SK-N-SH (cell line): Measurements from ENCODE around the gene SMYD3. TPM values are rescaled to one million over a fixed set of nuclear protein-coding genes. Genes with fewer than 3 reads are reported as not detected.

ENCODE experiments used
- CTCF ChIA-PET: fragments of 300-600, 350-600 bp; formaldehyde crosslinking; extraction: SDS; loops from one replicate; lab custom pipeline; 2021; lab: Yijun Ruan, JAX
- POLR2A ChIA-PET: fragments of 350-600 bp; sonication (Branson Sonifier 250); formaldehyde crosslinking; extraction: SDS; loops from one replicate; lab custom pipeline; 2020; ENCODE audit warnings: antibody characterized with exemption, inconsistent platforms; lab: Yijun Ruan, JAX
- DNase-seq: peaks from one replicate; pipeline ENCODE4 v3.0.0; 2012
- H2AFZ ChIP-seq: fragments of 200-600 bp; sonication (generic); 2 replicates; pipeline ENCODE4 v1.8.1; 2016; ENCODE audit warnings: antibody characterized with exemption, mild to moderate bottlenecking, low read depth
- H3F3A ChIP-seq: fragments of 200-600 bp; sonication (generic); replicated peaks from 2 replicates; pipeline ENCODE3; 2016; ENCODE audit warnings: antibody characterized with exemption, mild to moderate bottlenecking; ENCODE audit not compliant: insufficient read depth
- H3K27ac ChIP-seq, 2 experiments: fragments of 200-500 bp in 1 of 2; fragments of 200-600 bp in 1 of 2; sonication (Bioruptor generic) in 1 of 2; sonication (generic), shearing (Covaris generic) in 1 of 2; 2 replicates each; pipeline versions ENCODE4 v1.5.1 to v1.6.1; 2014 to 2016; ENCODE audit warnings: low read depth in 2 of 2, inconsistent platforms in 1 of 2, low read length in 1 of 2, mild to moderate bottlenecking in 1 of 2, mixed read lengths in 1 of 2
- H3K27me3 ChIP-seq: fragments of 200-600 bp; sonication (generic), shearing (Covaris generic); 2 replicates; pipeline ENCODE4 v1.6.1; 2016; ENCODE audit warnings: mixed run types; ENCODE audit not compliant: insufficient read depth
- H3K36me3 ChIP-seq, 2 experiments: fragments of 200-500 bp in 1 of 2; fragments of 200-600 bp in 1 of 2; sonication (Bioruptor generic) in 1 of 2; sonication (generic) in 1 of 2; replicated peaks in 1 of 2; 2 replicates each; pipeline versions ENCODE3 to v1.5.1; 2014 to 2016; ENCODE audit warnings: low read length in 1 of 2, mild to moderate bottlenecking in 1 of 2; ENCODE audit not compliant: insufficient read depth in 2 of 2, control insufficient read depth in 1 of 2
- H3K4me1 ChIP-seq, 2 experiments: fragments of 200-500 bp in 1 of 2; fragments of 200-600 bp in 1 of 2; sonication (Bioruptor generic) in 1 of 2; sonication (generic), shearing (Covaris generic) in 1 of 2; 2 replicates each; pipeline versions ENCODE4 v1.5.1 to v1.6.1; 2014 to 2016; ENCODE audit warnings: low read depth in 1 of 2, low read length in 1 of 2, mixed run types in 1 of 2; ENCODE audit not compliant: insufficient read depth in 2 of 2, control insufficient read depth in 1 of 2
- H3K4me2 ChIP-seq: fragments of 200-600 bp; sonication (generic), shearing (Covaris generic); 2 replicates; pipeline ENCODE4 v1.6.1; 2017; ENCODE audit warnings: mixed run types
- H3K4me3 ChIP-seq, 2 experiments: fragments of 200-500 bp in 1 of 2; fragments of 200-600 bp in 1 of 2; sonication (Bioruptor generic) in 1 of 2; sonication (generic), shearing (Covaris generic) in 1 of 2; 2 replicates each; pipeline versions ENCODE4 v1.5.1 to v1.8.1; 2014 to 2016; ENCODE audit warnings: low read depth in 2 of 2, inconsistent platforms in 1 of 2, low read length in 1 of 2, mild to moderate bottlenecking in 1 of 2, mixed read lengths in 1 of 2, moderate library complexity in 1 of 2
- H3K79me2 ChIP-seq: fragments of 200-600 bp; sonication (generic); 2 replicates; pipeline ENCODE4 v1.8.1; 2017; ENCODE audit warnings: mild to moderate bottlenecking; ENCODE audit not compliant: insufficient read depth
- H3K9ac ChIP-seq: fragments of 200-600 bp; sonication (generic); 2 replicates; pipeline ENCODE4 v1.6.1; 2017; ENCODE audit warnings: mixed run types
- H3K9me2 ChIP-seq: fragments of 200-600 bp; sonication (generic); 2 replicates; pipeline ENCODE4 v1.6.1; 2017; ENCODE audit warnings: mixed run types
- H3K9me3 ChIP-seq: fragments of 200-600 bp; sonication (generic); 2 replicates; pipeline ENCODE4 v1.6.1; 2017; ENCODE audit warnings: mixed run types, mild to moderate bottlenecking, moderate library complexity
- H4K20me1 ChIP-seq: fragments of 200-600 bp; sonication (generic); 2 replicates; pipeline ENCODE4 v1.6.1; 2017; ENCODE audit warnings: mild to moderate bottlenecking, mixed run types; ENCODE audit not compliant: insufficient read depth
- CHD2 ChIP-seq: fragments of 150-350 bp; IDR thresholded peaks from 2 replicates; pipeline ENCODE4 v1.6.1; 2018; ENCODE audit warnings: low read length; ENCODE audit not compliant: partially characterized antibody
- CTCF ChIP-seq: fragments of 200-600 bp; sonication (generic); IDR thresholded peaks from 2 replicates; pipeline ENCODE4 v1.6.1; 2017; ENCODE audit warnings: antibody characterized with exemption, mild to moderate bottlenecking, moderate library complexity
- EP300 ChIP-seq, 2 experiments: IDR thresholded peaks; 2 replicates each; pipeline versions ENCODE4 v1.4.0 to v1.6.1; 2012; ENCODE audit warnings: borderline replicate concordance in 1 of 2, low read depth in 1 of 2, low read length in 1 of 2
- FOSL2 ChIP-seq: IDR thresholded peaks from 2 replicates; pipeline ENCODE4 v1.4.0; 2012; ENCODE audit warnings: low read depth, mild to moderate bottlenecking, moderate library complexity, borderline replicate concordance
- FOXM1 ChIP-seq: IDR thresholded peaks from 2 replicates; pipeline ENCODE4 v1.4.0; 2012; ENCODE audit warnings: low read depth, mild to moderate bottlenecking
- GATA2 ChIP-seq: sonication (generic); formaldehyde crosslinking; IDR thresholded peaks from 2 replicates; pipeline ENCODE4 v1.5.0; 2020; ENCODE audit warnings: mild to moderate bottlenecking, missing genetic modification reagents
- MAX ChIP-seq: IDR thresholded peaks from 2 replicates; pipeline ENCODE4 v1.4.0; 2012; ENCODE audit warnings: low read depth
- MEF2A ChIP-seq: IDR thresholded peaks from 2 replicates; pipeline ENCODE4 v1.4.0; 2012; ENCODE audit warnings: low read depth, borderline replicate concordance
- MXI1 ChIP-seq: IDR thresholded peaks from 2 replicates; pipeline ENCODE4 v1.6.1; 2012; ENCODE audit warnings: mild to moderate bottlenecking, low read depth, low read length, improper control_type of control experiment
- POLR2AphosphoS5 ChIP-seq: IDR thresholded peaks from 2 replicates; pipeline ENCODE4 v1.6.1; 2012; ENCODE audit warnings: low read depth, low read length
- SIN3A ChIP-seq: IDR thresholded peaks from 2 replicates; pipeline ENCODE4 v1.6.1; 2012; ENCODE audit warnings: low read depth, mild to moderate bottlenecking, low read length, moderate library complexity, borderline replicate concordance
- TCF12 ChIP-seq: IDR thresholded peaks from 2 replicates; pipeline ENCODE4 v1.4.0; 2012
- USF2 ChIP-seq: fragments of 150-350 bp; IDR thresholded peaks from 2 replicates; pipeline ENCODE4 v1.6.1; 2017; ENCODE audit warnings: antibody characterized with exemption, low read length, low read depth, borderline replicate concordance
- YY1 ChIP-seq: IDR thresholded peaks from 2 replicates; pipeline ENCODE4 v1.4.0; 2012; ENCODE audit warnings: low read depth, mild to moderate bottlenecking
- ZBTB33 ChIP-seq: IDR thresholded peaks from 2 replicates; pipeline ENCODE4 v1.4.0; 2012; ENCODE audit warnings: low read depth, borderline replicate concordance
- WGBS: methylation state at CpG from one replicate; pipeline ENCODE4 v1.1.6; 2017; ENCODE audit warnings: low lambda C conversion rate; 5-methylcytosine and 5-hydroxymethylcytosine counted together
- polyA plus RNA-seq, 3 experiments: library from polyadenylated mRNA; depleted of rRNA; stranded (reverse); fragments of >200 nt; gene quantifications; 2 replicates each; pipeline ENCODE4 v1.2.3, GENCODE V29; 2012

Gene SMYD3
- polyA plus RNA-seq, 1 of the 3 experiments (the other 2 are of a cell fraction): 31.4 TPM

GRCh38 chr1:246530482-246530881 lies 23.4 kb upstream of the SMYD3 start:
- ChIA-PET POLR2A (no interaction called here), CTCF (interaction anchor here (1.2 kb wide), 1 partner anchor 33 kb away, joined by 3 read pairs; no protein-coding TSS in a partner anchor)
- Histone ChIP-seq H2AFZ (no peak overlapping the region), H4K20me1 (no peaks in the 10 kb centered on the region), H3K9me2 (no peaks in the 10 kb centered on the region), H3K9ac (no peak overlapping the region), H3K4me1 (no peaks in the 10 kb centered on the region; a peak in 2 of 4 replicates), H3K79me2 (no peaks in the 10 kb centered on the region), H3K9me3 (no peaks in the 10 kb centered on the region), H3K36me3 (no peaks in the 10 kb centered on the region), H3K4me2 (no peak overlapping the region), H3K27me3 (no peaks in the 10 kb centered on the region), H3F3A (no peaks in the 10 kb centered on the region), H3K27ac (no peak overlapping the region), H3K4me3 (no peak overlapping the region)
- no peak for DNase-seq
- no peak for TF ChIP-seq MAX
- no peak for TF ChIP-seq EP300 (IDR thresholded peaks at IDR 0.05; ENCODE audit: borderline replicate concordance in 1 of 2, low read depth in 1 of 2, low read length in 1 of 2)
- TF ChIP-seq CHD2: no peak
- TF ChIP-seq TCF12: no peak
- no peak for TF ChIP-seq YY1
- no peak for TF ChIP-seq CTCF
- TF ChIP-seq MEF2A: no peak
- no peak for TF ChIP-seq USF2
- no peak for TF ChIP-seq FOSL2
- no peak for TF ChIP-seq FOXM1
- no peak for TF ChIP-seq SIN3A
- no peak for TF ChIP-seq MXI1
- TF ChIP-seq ZBTB33: no peak
- TF ChIP-seq GATA2 (CRISPR knock-in tag): no peak
- TF ChIP-seq POLR2AphosphoS5: no peak
- 17% methylated on average over 2 of the region's 2 CpGs for WGBS
